HepG2 (cell line): Measurements from ENCODE around the gene RNF25. TPM values are rescaled to one million over a fixed set of nuclear protein-coding genes. Genes with fewer than 3 reads are reported as not detected.

Experiments
- CBX2 ChIP-seq, 2 experiments: fragments of 200-600 bp in 1 of 2; sonication (generic); formaldehyde crosslinking in 1 of 2; IDR thresholded peaks; 2 replicates each; pipeline versions ENCODE4 v1.7.0 to v1.8.1; 2018 to 2022; ENCODE audit warnings: low read depth in 2 of 2, low read length in 1 of 2, mild to moderate bottlenecking in 1 of 2, missing genetic modification reagents in 1 of 2
- CHCHD3 ChIP-seq: sonication (generic); formaldehyde crosslinking; IDR thresholded peaks from 2 replicates; pipeline ENCODE4 v1.8.0; 2022; ENCODE audit warnings: mild to moderate bottlenecking, missing genetic modification reagents, moderate library complexity
- EZH2 ChIP-seq: conservative IDR thresholded peaks from 2 replicates; pipeline ENCODE4 v1.6.1; 2012; ENCODE audit warnings: mild to moderate bottlenecking, low read depth, low read length, moderate library complexity
- FOXK1 ChIP-seq: sonication (generic); formaldehyde crosslinking; IDR thresholded peaks from 2 replicates; pipeline ENCODE4 v1.4.0; 2020; ENCODE audit warnings: low read depth, missing genetic modification reagents, borderline replicate concordance
- MZF1 ChIP-seq: sonication (generic); formaldehyde crosslinking; IDR thresholded peaks from 2 replicates; pipeline ENCODE4 v1.8.1; 2023; ENCODE audit warnings: mild to moderate bottlenecking, missing genetic modification reagents, borderline replicate concordance
- NFE2 ChIP-seq: sonication (generic); formaldehyde crosslinking; IDR thresholded peaks from 2 replicates; pipeline ENCODE4 v1.4.0; 2020; ENCODE audit warnings: missing genetic modification reagents
- POLR2AphosphoS5 ChIP-seq: IDR thresholded peaks from 2 replicates; pipeline ENCODE4 v1.6.1; 2012; ENCODE audit warnings: low read depth, low read length
- RAD21 ChIP-seq: fragments of 450-650 bp; formaldehyde crosslinking; IDR thresholded peaks from 2 replicates; pipeline ENCODE4 v1.5.0; 2020; ENCODE audit warnings: mild to moderate bottlenecking
- TBL1XR1 ChIP-seq: fragments of 150-350 bp; IDR thresholded peaks from 2 replicates; pipeline ENCODE4 v1.6.1; 2014; ENCODE audit warnings: borderline replicate concordance, low read length; ENCODE audit not compliant: partially characterized antibody
- THRA ChIP-seq: sonication (generic); formaldehyde crosslinking; IDR thresholded peaks from 2 replicates; pipeline ENCODE4 v1.4.0; 2020; ENCODE audit warnings: missing genetic modification reagents, borderline replicate concordance
- TSC22D2 ChIP-seq: sonication (generic); formaldehyde crosslinking; IDR thresholded peaks from 2 replicates; pipeline ENCODE4 v1.5.1; 2020; ENCODE audit warnings: missing genetic modification reagents, mild to moderate bottlenecking, borderline replicate concordance
- ZBTB2 ChIP-seq: sonication (generic); formaldehyde crosslinking; IDR thresholded peaks from 2 replicates; pipeline ENCODE4 v1.8.0; 2022; ENCODE audit warnings: low read depth, missing genetic modification reagents
- ZFP36L2 ChIP-seq: sonication (generic); formaldehyde crosslinking; IDR thresholded peaks from 2 replicates; pipeline ENCODE4 v1.4.0; 2020; ENCODE audit warnings: missing genetic modification reagents
- ZNF747 ChIP-seq: sonication (generic); formaldehyde crosslinking; IDR thresholded peaks from 2 replicates; pipeline ENCODE4 v1.8.1; 2023; ENCODE audit warnings: missing genetic modification reagents, mild to moderate bottlenecking, borderline replicate concordance
- ZNF780A ChIP-seq: sonication (generic); formaldehyde crosslinking; IDR thresholded peaks from 2 replicates; pipeline ENCODE4 v1.8.0; 2022; ENCODE audit warnings: mild to moderate bottlenecking, missing genetic modification reagents, moderate library complexity
- ZNF790 ChIP-seq: sonication (generic); formaldehyde crosslinking; IDR thresholded peaks from 2 replicates; pipeline ENCODE4 v1.8.0; 2022; ENCODE audit warnings: missing genetic modification reagents, mild to moderate bottlenecking, borderline replicate concordance
- polyA plus RNA-seq, 8 experiments: library from polyadenylated mRNA; depleted of rRNA in 3 of 8; stranded (reverse) in 7 of 8; unstranded in 1 of 8; fragments of >200 nt; fragmentation: Illumina TruSeq in 4 of 8; extraction: Trizol in 4 of 8; gene quantifications; 2 replicates each; pipeline versions ENCODE4 v1.2.1 to v1.2.3, GENCODE V29; 2011 to 2016; ENCODE audit warnings: low read depth in 4 of 8, missing spikeins in 1 of 8, mixed read lengths in 1 of 8; ENCODE audit not compliant: insufficient read depth in 1 of 8
- total RNA-seq, 5 experiments: library from RNA; depleted of rRNA; stranded (reverse); fragments of >200 nt; fragmentation: Illumina TruSeq; extraction: Trizol; gene quantifications; 2 replicates each; pipeline ENCODE4 v1.2.3, GENCODE V29; 2016; ENCODE audit warnings: low read depth in 1 of 5
- TF ChIP-seq, protein P1 (sequence below): sonication (generic); formaldehyde crosslinking; IDR thresholded peaks from 2 replicates; pipeline ENCODE4 v1.9.0; 2021; ENCODE audit warnings: missing genetic modification reagents, borderline replicate concordance
- TF ChIP-seq, protein P2 (sequence below): IDR thresholded peaks from 2 replicates; pipeline ENCODE4 v1.4.0; 2020; ENCODE audit warnings: mild to moderate bottlenecking, missing genetic modification reagents

RNF25 gene
- total and polyA plus RNA-seq, 2 of the 13 experiments (the other 11 are each of a cell fraction or from before 2014, with no cell fraction given): 37.0 to 87.6 TPM

DNA sequence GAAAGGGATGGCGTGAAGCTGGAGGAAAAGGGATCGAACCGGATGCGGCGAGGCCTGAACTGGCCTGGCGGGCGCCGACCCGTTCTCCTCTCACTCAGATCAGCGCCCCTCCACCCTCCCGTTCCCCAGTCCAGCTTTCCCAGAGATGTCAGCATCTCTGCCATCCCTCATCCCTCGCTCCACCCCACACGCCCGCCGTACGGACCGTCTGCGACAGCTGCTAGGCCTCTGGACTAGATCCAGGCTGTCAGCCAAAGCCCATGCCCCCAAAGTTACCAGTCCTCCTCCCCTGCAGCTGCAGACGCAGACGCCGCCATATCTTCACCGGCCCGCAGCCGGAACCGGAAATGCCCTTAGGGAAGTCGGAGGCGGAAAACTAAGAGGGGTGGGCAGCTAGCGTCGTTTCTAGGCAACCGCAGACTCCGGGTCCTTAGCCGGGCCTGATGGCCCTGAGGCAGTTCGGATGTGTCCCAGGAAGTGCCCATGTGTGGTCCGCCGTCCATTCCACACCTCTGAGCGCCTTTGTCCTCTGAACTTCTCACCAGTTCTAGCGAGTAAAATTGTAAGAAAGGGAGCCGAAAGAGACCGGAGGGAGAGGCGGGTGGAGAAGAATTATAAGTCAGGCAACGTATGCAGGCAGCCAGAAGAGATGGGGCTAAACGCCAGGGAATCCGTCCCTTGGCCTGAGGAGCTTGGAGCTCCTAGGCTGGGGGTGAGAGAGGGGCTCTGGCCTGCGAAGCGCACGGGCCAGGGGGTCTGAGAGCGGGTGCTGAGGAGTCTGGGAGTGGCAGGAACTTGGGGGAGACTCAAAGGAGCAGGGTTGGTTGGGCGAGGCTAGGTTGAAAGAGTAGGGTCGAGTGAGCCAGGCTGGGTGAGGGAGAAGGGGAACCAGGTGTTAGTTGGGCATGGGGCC, at the start of gene RNF25, which contains the start of gene STK36 (continued):
- TF ChIP-seq EZH2: no peak
- peak; percentile 38; the same call in 1 of the 2 replicates for TF ChIP-seq NFE2 (CRISPR knock-in tag)
- TF ChIP-seq CBX2 (IDR thresholded peaks at IDR 0.05; ENCODE audit: low read depth, low read length): no peak
- no peak for TF ChIP-seq CBX2 (CRISPR knock-in tag; IDR thresholded peaks at IDR 0.05; ENCODE audit: low read depth)
- TF ChIP-seq ZNF790: no peak; the same call in 1 of the 2 replicates
- peak; percentile 65; the same call in 1 of the 2 replicates for TF ChIP-seq THRA (CRISPR knock-in tag)
- TF ChIP-seq ZNF747 (CRISPR knock-in tag): no peak
- peak; percentile 20; the same call in 1 of the 2 replicates for TF ChIP-seq FOXK1 (CRISPR knock-in tag)
- TF ChIP-seq CHCHD3: no peak
- TF ChIP-seq RAD21 (CRISPR knock-in tag): peak; percentile 28; the same call in 1 of the 2 replicates
- peak; percentile 97 for TF ChIP-seq POLR2AphosphoS5
- 0 out of 2 replicates have a peak, but pooled peaks have one; percentile 75 for TF ChIP-seq MZF1 (CRISPR knock-in tag)
- 0 out of 2 replicates have a peak, but pooled peaks have one; percentile 41 for TF ChIP-seq TSC22D2 (CRISPR knock-in tag)
- TF ChIP-seq, protein P1, sequence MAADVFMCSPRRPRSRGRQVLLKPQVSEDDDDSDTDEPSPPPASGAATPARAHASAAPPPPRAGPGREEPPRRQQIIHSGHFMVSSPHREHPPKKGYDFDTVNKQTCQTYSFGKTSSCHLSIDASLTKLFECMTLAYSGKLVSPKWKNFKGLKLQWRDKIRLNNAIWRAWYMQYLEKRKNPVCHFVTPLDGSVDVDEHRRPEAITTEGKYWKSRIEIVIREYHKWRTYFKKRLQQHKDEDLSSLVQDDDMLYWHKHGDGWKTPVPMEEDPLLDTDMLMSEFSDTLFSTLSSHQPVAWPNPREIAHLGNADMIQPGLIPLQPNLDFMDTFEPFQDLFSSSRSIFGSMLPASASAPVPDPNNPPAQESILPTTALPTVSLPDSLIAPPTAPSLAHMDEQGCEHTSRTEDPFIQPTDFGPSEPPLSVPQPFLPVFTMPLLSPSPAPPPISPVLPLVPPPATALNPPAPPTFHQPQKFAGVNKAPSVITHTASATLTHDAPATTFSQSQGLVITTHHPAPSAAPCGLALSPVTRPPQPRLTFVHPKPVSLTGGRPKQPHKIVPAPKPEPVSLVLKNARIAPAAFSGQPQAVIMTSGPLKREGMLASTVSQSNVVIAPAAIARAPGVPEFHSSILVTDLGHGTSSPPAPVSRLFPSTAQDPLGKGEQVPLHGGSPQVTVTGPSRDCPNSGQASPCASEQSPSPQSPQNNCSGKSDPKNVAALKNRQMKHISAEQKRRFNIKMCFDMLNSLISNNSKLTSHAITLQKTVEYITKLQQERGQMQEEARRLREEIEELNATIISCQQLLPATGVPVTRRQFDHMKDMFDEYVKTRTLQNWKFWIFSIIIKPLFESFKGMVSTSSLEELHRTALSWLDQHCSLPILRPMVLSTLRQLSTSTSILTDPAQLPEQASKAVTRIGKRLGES: no peak
- TF ChIP-seq, protein P2, sequence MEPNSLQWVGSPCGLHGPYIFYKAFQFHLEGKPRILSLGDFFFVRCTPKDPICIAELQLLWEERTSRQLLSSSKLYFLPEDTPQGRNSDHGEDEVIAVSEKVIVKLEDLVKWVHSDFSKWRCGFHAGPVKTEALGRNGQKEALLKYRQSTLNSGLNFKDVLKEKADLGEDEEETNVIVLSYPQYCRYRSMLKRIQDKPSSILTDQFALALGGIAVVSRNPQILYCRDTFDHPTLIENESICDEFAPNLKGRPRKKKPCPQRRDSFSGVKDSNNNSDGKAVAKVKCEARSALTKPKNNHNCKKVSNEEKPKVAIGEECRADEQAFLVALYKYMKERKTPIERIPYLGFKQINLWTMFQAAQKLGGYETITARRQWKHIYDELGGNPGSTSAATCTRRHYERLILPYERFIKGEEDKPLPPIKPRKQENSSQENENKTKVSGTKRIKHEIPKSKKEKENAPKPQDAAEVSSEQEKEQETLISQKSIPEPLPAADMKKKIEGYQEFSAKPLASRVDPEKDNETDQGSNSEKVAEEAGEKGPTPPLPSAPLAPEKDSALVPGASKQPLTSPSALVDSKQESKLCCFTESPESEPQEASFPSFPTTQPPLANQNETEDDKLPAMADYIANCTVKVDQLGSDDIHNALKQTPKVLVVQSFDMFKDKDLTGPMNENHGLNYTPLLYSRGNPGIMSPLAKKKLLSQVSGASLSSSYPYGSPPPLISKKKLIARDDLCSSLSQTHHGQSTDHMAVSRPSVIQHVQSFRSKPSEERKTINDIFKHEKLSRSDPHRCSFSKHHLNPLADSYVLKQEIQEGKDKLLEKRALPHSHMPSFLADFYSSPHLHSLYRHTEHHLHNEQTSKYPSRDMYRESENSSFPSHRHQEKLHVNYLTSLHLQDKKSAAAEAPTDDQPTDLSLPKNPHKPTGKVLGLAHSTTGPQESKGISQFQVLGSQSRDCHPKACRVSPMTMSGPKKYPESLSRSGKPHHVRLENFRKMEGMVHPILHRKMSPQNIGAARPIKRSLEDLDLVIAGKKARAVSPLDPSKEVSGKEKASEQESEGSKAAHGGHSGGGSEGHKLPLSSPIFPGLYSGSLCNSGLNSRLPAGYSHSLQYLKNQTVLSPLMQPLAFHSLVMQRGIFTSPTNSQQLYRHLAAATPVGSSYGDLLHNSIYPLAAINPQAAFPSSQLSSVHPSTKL (CRISPR knock-in tag): no peak
- TF ChIP-seq ZFP36L2 (CRISPR knock-in tag): no peak
- no peak for TF ChIP-seq TBL1XR1
- TF ChIP-seq ZBTB2 (CRISPR knock-in tag): no peak
- 0 out of 2 replicates have a peak, but pooled peaks have one; percentile 39 for TF ChIP-seq ZNF780A (CRISPR knock-in tag)
